Naive thymus-derived CD8-positive, alpha-beta T cell (primary cell): ENCODE results near the gene LIME1. TPM values are rescaled to one million over a fixed set of nuclear protein-coding genes. Genes with fewer than 3 reads are reported as not detected.
A peak's percentile ranks its signal among the peaks of the same experiment; 100 is the strongest.

ENCODE experiments used
- ATAC-seq, 2 donors: fragments of 150-1000 bp; cut with Tn5 transposase in 1 of 2; sonication (Bioruptor Pico), chemical (Tn5 transposase) in 1 of 2; 1 replicate in 1 of 2; 2 replicates in 1 of 2; pipeline ENCODE4 v1.10.0; 2021; ENCODE audit warnings: mild to moderate bottlenecking in 2 of 2, moderate library complexity in 2 of 2
- POLR2A ChIA-PET: fragments of 350-600 bp; sonication (Branson Sonifier 250); formaldehyde crosslinking; loops from one replicate; lab custom pipeline; 2021; ENCODE audit warnings: antibody characterized with exemption; lab: Charles Lee
- DNase-seq, 10 donors: peaks; one replicate each; pipeline versions ENCODE4 v3.0.0 to v3.0.0-alpha.2; 2020 to 2022
- H3K27ac Mint-ChIP-seq, 10 donors: one replicate each; pipeline ENCODE4 v1.8.0; 2020 to 2022; ENCODE audit warnings: mild to moderate bottlenecking in 10 of 10, mixed read lengths in 10 of 10, moderate library complexity in 4 of 10, inconsistent platforms in 1 of 10
- H3K27me3 Mint-ChIP-seq, 5 donors: one replicate each; pipeline ENCODE4 v1.8.0; 2021 to 2022; ENCODE audit warnings: mixed read lengths in 5 of 5
- H3K36me3 Mint-ChIP-seq, 3 donors: one replicate each; pipeline ENCODE4 v1.8.0; 2020 to 2022; ENCODE audit warnings: mixed read lengths in 3 of 3, mild to moderate bottlenecking in 2 of 3, inconsistent platforms in 1 of 3
- H3K4me1 Mint-ChIP-seq, 4 donors: one replicate each; pipeline ENCODE4 v1.8.0; 2021 to 2022; ENCODE audit warnings: mixed read lengths in 4 of 4
- H3K4me3 Mint-ChIP-seq, 10 donors: one replicate each; pipeline ENCODE4 v1.8.0; 2020 to 2022; ENCODE audit warnings: mild to moderate bottlenecking in 10 of 10, mixed read lengths in 10 of 10, moderate library complexity in 6 of 10, inconsistent platforms in 1 of 10
- H3K9me3 Mint-ChIP-seq, 9 donors: one replicate each; pipeline ENCODE4 v1.8.0; 2020 to 2022; ENCODE audit warnings: mixed read lengths in 9 of 9, mild to moderate bottlenecking in 3 of 9, inconsistent platforms in 1 of 9, moderate library complexity in 1 of 9
- polyA plus RNA-seq, 3 donors: library from polyadenylated mRNA; unstranded; fragments of 300-500 nt; fragmentation: Illumina TruSeq; gene quantifications; one replicate each; pipeline ENCODE4 v1.2.3, GENCODE V29; 2021
- total RNA-seq, 8 experiments: library from RNA in 2 of 8; stranded (reverse) in 2 of 8; gene quantifications; one replicate each; pipeline ENCODE4 v1.2.3 and lab custom pipeline; 2021 to 2026

Gene LIME1
- total and polyA plus RNA-seq, 5 experiments from 2014 or later, result 95.0 to 292 (median 255) TPM

GRCh38 chr20:63756648-63756991 lies 20.2 kb downstream of the LIME1 start:
- Mint-ChIP-seq H3K36me3 (no peaks in the 10 kb centered on the region), H3K9me3 (no peaks in the 10 kb centered on the region), H3K27me3 (no peaks in the 10 kb centered on the region), H3K4me1 (peaks cover 13 to 36% (median 20%) of the 10 kb centered on the region in 4 donors), H3K27ac (peak overlapping the region in 1 of 10 donors; percentile 70), H3K4me3 (peak overlapping the region in 2 of 10 donors; percentile 16 to 44)
- DNase-seq, result peak in 2 of 10 donors; percentile 33 to 53
- POLR2A ChIA-PET, result interaction anchor here (0.6 kb wide), 1 partner anchor 49 kb away, joined by 3 read pairs; the partner anchor contains the start of genes ARFRP1 and ZGPAT
- peak in 1 of 2 donors; percentile 85 for ATAC-seq

DNA sequence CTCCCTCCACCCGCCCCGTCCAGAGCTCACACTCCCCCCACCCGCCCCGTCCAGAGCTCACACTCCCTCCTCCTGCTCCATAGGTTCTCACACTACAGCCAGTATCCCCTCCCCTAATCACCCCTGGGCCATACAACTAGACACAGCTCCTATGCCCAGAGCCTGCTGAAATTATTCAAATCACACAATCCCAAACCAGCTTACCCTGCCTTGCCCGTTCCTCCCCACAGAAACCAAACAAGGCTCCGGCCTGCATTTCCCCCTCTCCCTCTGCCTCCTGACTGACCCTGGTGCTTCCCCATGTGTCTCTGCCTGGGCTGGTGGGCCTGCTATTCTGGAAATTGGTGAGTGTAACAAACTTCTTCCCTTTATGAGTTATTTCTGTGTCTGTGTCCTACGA lies 21.7 kb downstream of the LIME1 start:
- peak overlapping the region in 1 of 10 donors; percentile 24 for H3K4me3 Mint-ChIP-seq

DNA sequence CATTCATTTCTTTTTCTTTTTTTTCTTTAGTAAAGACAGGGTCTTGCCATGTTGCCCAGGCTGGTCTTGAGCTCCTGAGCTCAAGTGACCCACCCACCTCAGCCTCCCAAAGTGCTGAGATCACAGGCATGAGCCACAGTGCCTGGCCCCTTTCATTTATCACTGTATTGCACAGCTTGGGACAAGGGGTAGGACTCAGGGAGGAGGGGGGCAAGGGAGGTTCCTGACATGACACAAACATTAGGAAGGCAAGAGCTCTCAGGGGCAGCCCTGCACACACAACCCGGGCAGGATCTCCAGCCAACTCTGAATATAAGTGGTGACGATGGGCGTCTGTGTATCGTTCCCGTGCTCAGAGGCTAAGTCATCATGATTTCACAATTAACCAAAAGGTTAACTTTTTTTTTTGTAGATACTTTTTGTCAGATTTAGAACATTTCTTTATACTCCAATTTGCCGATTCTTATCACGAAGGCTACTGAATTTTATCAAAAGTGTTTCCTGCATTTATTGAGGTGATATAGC lies 23.0 kb downstream of the LIME1 start:
- DNase-seq (no peak), ATAC-seq (no peak)
- POLR2A ChIA-PET, result no interaction called here
- Mint-ChIP-seq H3K4me1 (peaks cover 6 to 23% (median 10%) of the 10 kb centered on the region in 4 donors), H3K27ac (no peak overlapping the region), H3K36me3 (no peaks in the 10 kb centered on the region), H3K4me3 (no peak overlapping the region), H3K9me3 (no peaks in the 10 kb centered on the region), H3K27me3 (no peaks in the 10 kb centered on the region)

More for the DNA sequence above, 21.7 kb downstream of the LIME1 start:
- Mint-ChIP-seq H3K9me3 (no peaks in the 10 kb centered on the region), H3K36me3 (no peaks in the 10 kb centered on the region), H3K27me3 (no peaks in the 10 kb centered on the region), H3K4me1 (peaks cover 9 to 30% (median 14%) of the 10 kb centered on the region in 4 donors), H3K27ac (peak overlapping the region in 2 of 10 donors; percentile 13 to 38)
- DNase-seq (no peak), ATAC-seq (no peak)
- POLR2A ChIA-PET, result interaction anchor here (1.1 kb wide), 1 partner anchor 21 kb away, joined by 3 read pairs; the partner anchor contains the start of gene LIME1

- Mint-ChIP-seq H3K36me3 (no peaks in the 10 kb centered on the region), H3K27me3 (no peaks in the 10 kb centered on the region), H3K9me3 (no peaks in the 10 kb centered on the region), H3K27ac (no peak overlapping the region), H3K4me3 (no peak overlapping the region), H3K4me1 (no peaks in the 10 kb centered on the region)
- DNase-seq (no peak), ATAC-seq (no peak)
- POLR2A ChIA-PET, result interaction anchor here (1.3 kb wide), 1 partner anchor 10 kb away, joined by 5 read pairs; no protein-coding TSS in a partner anchor
Measured at GRCh38 chr20:63765082-63765873, 28.8 kb downstream of the LIME1 start.

- POLR2A ChIA-PET, result no interaction called here
- ATAC-seq (no peak), DNase-seq (no peak)
- Mint-ChIP-seq H3K4me3 (no peak overlapping the region), H3K27me3 (no peaks in the 10 kb centered on the region), H3K27ac (no peak overlapping the region), H3K4me1 (no peaks in the 10 kb centered on the region), H3K9me3 (no peaks in the 10 kb centered on the region), H3K36me3 (no peaks in the 10 kb centered on the region)
Measured at GRCh38 chr20:63765902-63766301, 29.4 kb downstream of the LIME1 start.

GRCh38 chr20:63766695-63767426 lies 30.4 kb downstream of the LIME1 start:
- Mint-ChIP-seq H3K27me3 (no peaks in the 10 kb centered on the region), H3K27ac (no peak overlapping the region), H3K36me3 (no peaks in the 10 kb centered on the region), H3K9me3 (no peaks in the 10 kb centered on the region), H3K4me1 (no peaks in the 10 kb centered on the region), H3K4me3 (no peak overlapping the region)
- POLR2A ChIA-PET, result no interaction called here
- DNase-seq, result no peak
- ATAC-seq, result no peak

DNA sequence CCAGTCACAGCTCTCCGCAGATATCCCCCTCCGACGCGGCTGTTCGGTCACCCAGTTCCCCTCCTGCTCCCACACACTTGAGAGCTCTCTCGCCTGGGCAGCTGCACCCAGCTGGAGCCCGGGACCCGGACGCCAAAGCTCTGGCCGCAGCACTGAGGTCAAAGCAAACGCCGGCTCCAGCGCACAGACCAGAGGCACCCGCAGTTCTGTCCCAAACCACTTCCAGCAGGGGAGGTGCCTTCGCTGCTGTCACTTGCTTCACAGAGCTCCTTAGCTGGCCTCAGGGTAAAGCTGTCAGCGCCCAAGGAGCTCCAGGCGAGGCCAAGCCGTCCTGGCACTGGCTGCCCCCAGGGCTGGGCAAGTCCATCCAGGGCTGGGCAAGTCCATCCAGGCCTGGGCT lies 31.0 kb downstream of the LIME1 start:
- no peaks in the 10 kb centered on the region for H3K9me3 Mint-ChIP-seq
- ATAC-seq (no peak), DNase-seq (no peak)
- POLR2A ChIA-PET, result no interaction called here
- no peaks in the 10 kb centered on the region for H3K36me3 Mint-ChIP-seq
- H3K4me3 Mint-ChIP-seq, result no peak overlapping the region
- H3K4me1 Mint-ChIP-seq, result no peaks in the 10 kb centered on the region
- H3K27me3 Mint-ChIP-seq, result no peaks in the 10 kb centered on the region
- no peak overlapping the region for H3K27ac Mint-ChIP-seq

DNA sequence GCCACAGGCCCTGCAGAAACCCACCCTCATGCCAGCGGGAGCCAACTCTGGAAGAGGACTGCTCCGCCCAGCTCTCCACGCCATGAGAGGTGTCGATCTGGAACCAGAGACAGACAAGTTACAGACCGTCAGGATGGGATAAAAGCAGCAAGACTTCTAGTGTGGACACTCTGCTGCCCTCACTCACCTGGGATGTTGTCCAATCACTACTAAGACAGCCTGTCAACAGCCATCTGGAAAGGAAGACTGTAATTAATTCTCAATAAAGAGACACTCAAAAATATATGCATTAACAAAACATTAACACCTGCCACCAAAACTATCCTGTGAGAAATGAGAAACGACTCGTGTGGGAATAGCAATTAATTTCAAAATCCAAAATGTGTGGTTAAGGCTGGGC lies 31.4 kb downstream of the LIME1 start:
- H3K4me1 Mint-ChIP-seq, result no peaks in the 10 kb centered on the region
- H3K27ac Mint-ChIP-seq, result no peak overlapping the region
- no peak overlapping the region for H3K4me3 Mint-ChIP-seq
- POLR2A ChIA-PET, result no interaction called here
- H3K36me3 Mint-ChIP-seq, result no peaks in the 10 kb centered on the region
- no peak for DNase-seq
- no peak for ATAC-seq
- no peaks in the 10 kb centered on the region for H3K9me3 Mint-ChIP-seq
- no peaks in the 10 kb centered on the region for H3K27me3 Mint-ChIP-seq

GRCh38 chr20:63768591-63769515 lies 32.4 kb downstream of the LIME1 start:
- Mint-ChIP-seq H3K36me3 (no peaks in the 10 kb centered on the region), H3K4me3 (no peak overlapping the region), H3K27me3 (no peaks in the 10 kb centered on the region), H3K27ac (no peak overlapping the region), H3K4me1 (no peaks in the 10 kb centered on the region), H3K9me3 (no peaks in the 10 kb centered on the region)
- no peak for DNase-seq
- POLR2A ChIA-PET, result interaction anchor here (1.3 kb wide), 1 partner anchor 32 kb away, joined by 4 read pairs; the partner anchor contains the start of gene LIME1
- ATAC-seq, result no peak

GRCh38 chr20:63769891-63770474 lies 33.5 kb downstream of the LIME1 start:
- no peak overlapping the region for H3K4me3 Mint-ChIP-seq
- no peak overlapping the region for H3K27ac Mint-ChIP-seq
- ATAC-seq (no peak), DNase-seq (no peak)
- POLR2A ChIA-PET, result interaction anchor here (1.3 kb wide), 1 partner anchor 33 kb away, joined by 4 read pairs; the partner anchor contains the start of gene LIME1
- peaks cover 0 to 9% (median 2%) of the 10 kb centered on the region in 4 donors for H3K4me1 Mint-ChIP-seq
- no peaks in the 10 kb centered on the region for H3K9me3 Mint-ChIP-seq
- no peaks in the 10 kb centered on the region for H3K27me3 Mint-ChIP-seq
- H3K36me3 Mint-ChIP-seq, result no peaks in the 10 kb centered on the region

DNA sequence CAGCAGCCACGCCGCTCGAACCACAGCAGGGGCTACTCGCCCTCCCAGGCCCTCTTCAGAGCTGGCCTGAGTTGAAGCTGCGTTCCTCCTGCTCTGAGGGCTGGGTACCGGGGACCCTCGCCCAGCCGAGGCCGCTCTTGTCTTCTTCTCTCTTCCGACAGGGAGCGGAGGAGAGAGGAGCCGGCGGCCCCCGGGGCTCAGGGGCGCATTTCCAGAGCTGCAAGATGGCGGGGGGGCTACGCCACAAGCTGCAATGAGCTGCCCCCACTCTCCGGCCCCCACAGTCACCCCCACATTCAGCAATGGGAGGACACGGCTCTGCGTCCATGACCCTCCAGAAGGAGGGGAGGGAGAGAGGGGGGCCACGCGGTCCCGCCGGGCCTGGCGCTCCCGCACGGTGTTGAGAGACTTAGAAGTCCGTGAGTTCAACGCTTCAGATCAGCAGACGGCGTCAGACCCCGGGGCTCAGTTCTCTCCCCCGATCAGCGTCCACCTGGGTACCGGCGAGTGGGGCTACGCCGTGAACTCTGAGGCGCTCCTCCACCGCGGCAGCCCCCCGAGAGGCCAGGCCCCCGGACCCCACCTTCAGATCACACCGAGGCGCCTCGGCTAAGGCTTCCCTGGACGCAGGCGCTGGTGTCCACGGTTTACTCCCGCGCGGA lies 34.7 kb downstream of the LIME1 start:
- Mint-ChIP-seq H3K27me3 (no peaks in the 10 kb centered on the region), H3K4me1 (peaks cover 0 to 13% (median 2%) of the 10 kb centered on the region in 4 donors), H3K27ac (no peak overlapping the region), H3K36me3 (no peaks in the 10 kb centered on the region), H3K9me3 (no peaks in the 10 kb centered on the region), H3K4me3 (no peak overlapping the region)
- ATAC-seq, result no peak
- DNase-seq, result no peak
- POLR2A ChIA-PET, result no interaction called here
